SKM-1 (cell line): ENCODE results near the gene OTULIN.

Experiments used
- DNase-seq: peaks from one replicate; lab custom pipeline; 2025; ENCODE audit not compliant: unreplicated experiment; lab: John Stamatoyannopoulos, UW

The OTULIN gene

DNA sequence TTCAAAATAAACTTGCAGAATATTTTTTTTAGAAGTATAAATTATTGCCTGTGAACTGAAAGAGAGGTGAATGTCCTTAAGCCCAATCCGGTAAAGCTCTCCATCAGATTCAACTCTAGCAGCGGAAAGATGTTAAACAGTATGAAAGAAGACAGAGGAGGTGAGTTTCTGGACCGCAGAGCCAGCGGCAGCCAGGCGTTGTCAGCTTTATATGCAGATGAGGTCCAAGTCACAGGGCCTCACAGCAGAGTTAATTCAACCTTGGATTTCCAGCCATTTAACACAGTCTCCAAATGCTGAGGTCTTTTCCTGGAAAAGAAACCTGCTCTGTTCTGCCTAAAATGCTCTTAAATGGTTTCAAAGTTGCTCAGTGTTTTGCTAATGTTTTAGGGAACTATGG lies 75.5 kb downstream of the OTULIN start:
- DNase-seq = no peak

DNA sequence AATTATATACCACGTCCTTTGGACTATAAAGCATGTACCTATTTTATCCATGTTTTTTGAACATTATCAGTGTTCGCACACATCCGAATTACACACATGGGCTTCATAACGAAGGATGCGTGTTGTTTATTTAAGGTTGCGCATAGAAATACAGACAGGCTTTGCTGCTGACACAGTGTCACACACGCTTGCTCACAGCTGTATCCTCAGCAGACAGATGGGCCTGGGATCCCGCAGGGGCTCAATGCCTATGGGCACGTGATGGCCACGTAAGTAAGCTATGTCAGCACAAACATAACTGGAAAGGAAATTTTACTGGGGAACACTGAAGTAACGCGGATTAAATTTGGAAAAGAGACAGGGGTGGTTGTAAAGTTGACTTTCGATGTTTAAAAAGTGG lies 76.6 kb downstream of the OTULIN start:
- DNase-seq = no peak

DNA sequence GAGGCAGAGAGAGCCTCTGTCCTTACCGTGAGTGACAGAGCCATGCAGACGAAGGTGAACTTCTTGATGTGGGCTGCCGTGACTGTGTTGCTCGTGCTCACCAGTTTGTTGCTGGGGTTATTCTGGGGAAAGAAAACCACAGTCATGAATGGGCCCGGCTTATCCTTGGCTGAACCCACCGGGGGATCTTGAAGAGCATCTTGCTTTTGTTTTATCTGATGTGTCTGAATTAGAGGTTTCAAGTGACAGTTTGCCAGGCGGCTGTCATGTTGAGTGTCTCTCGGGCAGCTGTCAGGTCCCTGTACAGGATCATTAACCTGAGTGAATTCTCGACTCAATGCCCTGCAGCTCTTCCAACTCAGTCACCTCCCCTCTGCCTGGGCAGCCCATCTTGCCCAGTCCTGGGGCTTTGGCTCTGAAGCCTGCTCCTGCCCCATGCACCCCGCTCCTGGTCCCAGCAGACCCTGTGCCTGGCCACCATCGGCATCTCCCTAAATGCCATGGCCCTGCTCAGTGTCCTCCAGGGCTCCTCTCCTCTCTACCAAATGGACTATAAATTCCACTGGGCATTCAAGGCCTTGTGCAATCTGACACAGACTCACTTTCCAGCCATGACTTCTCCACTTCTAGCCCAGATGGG lies 77.4 kb downstream of the OTULIN start:
- no peak for DNase-seq

DNA sequence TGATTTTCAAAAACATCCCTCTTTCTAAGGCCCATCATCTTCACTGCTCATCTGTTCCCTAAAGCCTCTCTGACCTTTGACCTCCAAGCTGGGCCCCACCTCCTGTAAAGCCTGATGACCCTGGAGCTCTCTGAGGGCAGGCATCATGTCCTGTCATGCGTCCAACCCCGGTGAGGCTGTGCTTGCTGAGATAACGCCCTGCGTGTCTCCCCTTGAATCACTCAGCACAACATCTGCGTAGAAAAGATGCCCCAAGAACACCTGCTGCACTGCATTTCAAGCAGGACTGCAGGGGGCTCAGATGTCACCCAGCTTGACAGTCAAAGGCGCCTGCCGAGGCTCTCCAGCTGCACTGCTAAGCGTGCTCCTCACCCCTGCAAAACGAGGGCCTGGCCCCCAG lies 78.0 kb downstream of the OTULIN start:
- no peak for DNase-seq

DNA sequence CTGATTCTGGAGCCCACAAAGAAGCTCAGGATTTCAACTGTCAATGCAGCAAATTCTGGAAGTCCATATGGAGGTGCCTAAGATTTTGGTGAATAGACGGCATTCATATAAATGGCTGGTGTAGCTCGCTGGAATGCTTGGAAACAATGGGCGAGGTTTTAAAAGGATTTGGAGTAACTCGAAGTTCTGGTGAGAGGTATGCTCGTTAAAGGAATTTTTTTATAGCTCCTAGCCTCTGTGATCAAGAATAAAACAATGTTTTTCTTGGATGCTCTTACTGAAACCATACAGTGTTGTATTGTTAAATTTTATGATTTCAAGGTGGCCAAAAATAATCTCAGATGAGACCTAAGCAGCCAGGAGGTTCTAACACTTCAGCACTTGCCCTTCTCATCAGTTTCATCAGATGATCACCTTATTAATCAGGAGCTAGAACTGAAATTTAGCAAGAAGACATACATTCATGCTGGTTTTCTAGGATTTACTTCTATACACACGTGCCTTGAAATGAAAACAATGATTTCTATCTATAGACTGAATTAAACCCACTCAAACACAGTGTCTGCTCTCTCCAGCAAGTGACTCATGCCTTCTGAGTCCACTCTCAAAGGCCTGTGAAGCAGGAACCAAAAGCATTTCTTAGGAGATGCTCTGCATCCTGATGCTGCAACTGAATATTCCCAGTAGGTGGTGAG lies 79.2 kb downstream of the OTULIN start:
- no peak for DNase-seq

DNA sequence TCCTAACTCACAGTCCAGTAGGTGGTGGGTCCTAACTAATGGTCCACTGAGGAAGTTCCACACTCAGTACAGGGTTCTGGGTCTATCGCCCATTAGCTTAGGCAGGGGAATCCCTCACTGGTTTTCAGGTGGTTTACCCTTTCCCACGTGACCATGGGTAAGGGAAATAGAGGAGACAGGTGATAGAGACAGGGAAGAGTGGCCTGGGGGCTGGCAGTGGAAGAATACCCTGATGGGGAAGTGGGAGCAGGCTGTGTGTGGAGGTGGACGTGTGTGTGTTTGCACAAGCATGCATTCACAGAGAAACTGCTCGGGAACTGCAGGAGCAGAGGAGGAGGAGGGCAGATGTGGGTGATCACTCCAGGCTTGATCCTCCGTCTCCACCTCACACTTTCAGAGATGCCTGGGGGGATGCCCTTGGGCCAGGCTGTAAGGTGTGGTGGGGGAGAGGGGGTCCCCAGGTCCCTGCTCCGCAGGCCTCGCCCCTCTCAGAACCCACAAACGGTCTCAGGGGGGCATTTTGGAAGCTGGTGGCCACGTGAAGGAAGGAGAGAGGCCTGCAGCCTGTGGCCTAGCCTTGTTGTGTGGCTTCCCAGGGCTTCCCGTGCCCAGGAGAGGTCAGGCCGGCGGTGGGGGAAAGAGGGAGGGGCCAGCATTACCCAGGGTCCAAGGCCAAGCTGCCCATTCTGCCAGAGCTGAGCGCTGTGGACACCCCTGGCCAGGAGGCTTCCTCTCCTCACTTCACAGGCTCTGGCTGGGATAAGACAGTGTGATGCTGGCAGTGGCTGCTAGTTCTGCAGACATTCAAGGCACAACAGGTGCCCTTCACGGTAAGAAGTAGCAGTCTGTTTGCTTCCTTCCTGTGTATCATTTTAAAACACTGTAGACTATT lies 80.0 kb downstream of the OTULIN start:
- DNase-seq = no peak

DNA sequence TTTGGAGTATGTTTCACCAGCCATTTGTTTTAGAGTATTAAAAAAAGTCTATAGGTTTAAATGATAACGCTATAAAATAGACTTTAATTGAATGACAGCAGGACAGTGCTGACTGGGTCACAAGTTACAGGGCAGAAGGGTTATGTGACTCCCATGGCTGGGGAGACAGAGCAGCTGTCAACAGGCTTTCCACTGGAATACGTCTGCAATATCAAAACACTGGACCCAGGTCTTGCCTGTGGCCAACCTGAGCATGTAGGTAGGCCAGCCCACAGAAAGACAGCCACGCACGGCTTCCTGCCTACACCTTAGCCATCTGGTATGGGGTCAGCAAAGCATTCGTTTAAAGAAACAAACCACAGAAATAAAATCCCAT lies 80.7 kb downstream of the OTULIN start:
- DNase-seq = no peak

DNA sequence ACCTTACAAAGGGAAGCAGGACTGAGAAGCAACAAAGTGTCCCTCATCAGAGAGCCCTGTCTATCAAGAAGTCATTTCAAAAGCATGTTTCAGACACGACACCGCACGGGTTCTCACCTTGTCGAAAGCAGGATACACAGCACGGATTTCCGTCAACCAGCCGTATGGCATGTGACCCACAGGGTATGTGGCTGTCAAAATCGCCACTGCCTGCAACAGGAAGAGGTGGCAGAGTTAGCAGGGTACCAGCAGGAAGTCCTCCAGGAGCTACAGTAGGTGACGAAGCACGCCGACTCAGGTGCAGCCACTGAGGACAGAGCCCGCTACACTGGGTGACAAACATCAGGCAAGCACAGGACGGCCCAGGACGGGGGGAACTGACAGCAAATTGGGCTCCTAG lies 81.2 kb downstream of the OTULIN start:
- no peak for DNase-seq

DNA sequence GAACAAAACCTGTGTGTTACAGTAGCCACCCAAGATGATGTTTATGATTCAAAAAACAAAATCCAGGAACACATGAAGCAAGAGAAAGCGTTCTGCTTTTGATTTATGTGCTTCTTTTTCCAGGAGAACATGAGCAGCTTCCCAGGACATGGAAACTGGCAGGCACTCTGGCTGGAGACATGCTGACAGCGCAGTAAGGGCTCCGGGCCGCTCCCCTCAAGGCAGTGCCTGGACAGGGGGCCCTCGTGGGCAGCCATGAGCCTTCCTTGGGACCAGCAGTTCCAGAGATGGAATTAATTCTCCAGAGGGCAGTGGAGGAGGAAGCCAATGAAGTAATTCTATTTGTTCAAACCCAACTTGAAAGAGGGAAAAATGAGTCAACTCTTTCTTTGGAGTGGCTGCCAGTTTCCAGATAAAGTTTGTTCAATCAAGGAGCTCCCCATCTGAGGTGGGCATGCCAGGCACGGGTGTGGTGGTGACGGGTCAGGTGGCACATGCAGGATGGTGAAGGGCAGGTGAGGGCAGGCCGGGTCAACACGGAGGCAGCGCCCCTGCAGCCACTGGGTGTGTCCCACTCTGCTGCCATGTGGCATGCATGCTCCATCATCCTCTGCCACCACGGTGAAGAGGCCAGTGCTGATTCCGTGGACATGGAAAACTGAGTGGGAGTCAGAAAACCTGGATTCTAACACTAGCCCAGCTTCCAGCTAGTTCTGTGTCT lies 83.8 kb downstream of the OTULIN start:
- no peak for DNase-seq
